GM23338 (cell line): Measurements from ENCODE around the gene QSOX1. TPM values are rescaled to one million over a fixed set of nuclear protein-coding genes. Genes with fewer than 3 reads are reported as not detected.

Experiments used
- ATAC-seq: fragments of 200-7000 bp; cut with Tn5 transposase; 3 replicates; pipeline ENCODE4 v1.9.1; 2020
- DNase-seq: peaks from one replicate; pipeline ENCODE4 v3.0.0-alpha.2; 2015; ENCODE audit warnings: low spot score
- H2AFZ ChIP-seq: fragments of 200-600 bp; sonication (generic); 2 replicates; pipeline ENCODE4 v1.8.0; 2016; ENCODE audit warnings: antibody characterized with exemption, mild to moderate bottlenecking, moderate library complexity
- H3F3A ChIP-seq: fragments of 200-600 bp; sonication (generic); replicated peaks from 2 replicates; pipeline ENCODE4 v1.8.0; 2017; ENCODE audit warnings: antibody characterized with exemption, mixed run types, low read depth
- H3K27ac ChIP-seq: fragments of 200-600 bp; sonication (generic); 2 replicates; pipeline ENCODE4 v1.6.1; 2016; ENCODE audit warnings: low read depth
- H3K27me3 ChIP-seq: fragments of 200-600 bp; sonication (generic); 2 replicates; pipeline ENCODE4 v1.8.0; 2016; ENCODE audit warnings: mild to moderate bottlenecking, mixed run types, moderate library complexity; ENCODE audit not compliant: insufficient read depth
- H3K36me3 ChIP-seq: fragments of 200-600 bp; sonication (generic); 2 replicates; pipeline ENCODE4 v1.8.0; 2016; ENCODE audit warnings: mild to moderate bottlenecking; ENCODE audit not compliant: insufficient read depth
- H3K4me1 ChIP-seq: fragments of 200-600 bp; sonication (generic); 2 replicates; pipeline ENCODE4 v1.8.0; 2016; ENCODE audit warnings: mild to moderate bottlenecking, moderate library complexity; ENCODE audit not compliant: insufficient read depth
- H3K4me2 ChIP-seq: fragments of 200-600 bp; sonication (generic); 2 replicates; pipeline ENCODE4 v1.7.1; 2017; ENCODE audit warnings: mixed run types
- H3K4me3 ChIP-seq: fragments of 200-600 bp; sonication (generic); 2 replicates; pipeline ENCODE4 v1.6.1; 2016; ENCODE audit warnings: mixed run types
- H3K79me2 ChIP-seq: fragments of 200-600 bp; sonication (generic); replicated peaks from 2 replicates; pipeline ENCODE4 v1.8.0; 2017; ENCODE audit warnings: mild to moderate bottlenecking; ENCODE audit not compliant: insufficient read depth
- H3K9me2 ChIP-seq: fragments of 200-600 bp; sonication (generic); 2 replicates; pipeline ENCODE4 v1.8.0; 2017; ENCODE audit not compliant: insufficient read depth
- H4K20me1 ChIP-seq: fragments of 200-600 bp; sonication (generic); replicated peaks from 2 replicates; pipeline ENCODE4 v1.8.0; 2017; ENCODE audit warnings: mild to moderate bottlenecking; ENCODE audit not compliant: insufficient read depth
- H3K27ac Mint-ChIP-seq: 2 replicates; pipeline ENCODE4 v1.8.0; 2020; ENCODE audit warnings: inconsistent platforms, mild to moderate bottlenecking, moderate library complexity, mixed read lengths
- H3K27me3 Mint-ChIP-seq: 3 replicates; pipeline ENCODE4 v1.8.0; 2022; ENCODE audit warnings: low read depth, mild to moderate bottlenecking, moderate library complexity, mixed read lengths, inconsistent platforms; ENCODE audit not compliant: insufficient read depth, poor library complexity
- H3K36me3 Mint-ChIP-seq: 3 replicates; pipeline ENCODE4 v1.8.0; 2021; ENCODE audit warnings: low read depth, mild to moderate bottlenecking, inconsistent platforms, moderate library complexity, mixed read lengths
- H3K4me1 Mint-ChIP-seq: 3 replicates; pipeline ENCODE4 v1.8.0; 2020; ENCODE audit warnings: mild to moderate bottlenecking, inconsistent platforms, mixed read lengths
- H3K4me3 Mint-ChIP-seq: 3 replicates; pipeline ENCODE4 v1.8.0; 2021; ENCODE audit warnings: moderate library complexity, mild to moderate bottlenecking, inconsistent platforms, mixed read lengths
- H3K9me3 Mint-ChIP-seq: 3 replicates; pipeline ENCODE4 v1.8.0; 2020; ENCODE audit warnings: moderate library complexity, mild to moderate bottlenecking, inconsistent platforms, mixed read lengths
- CREB1 ChIP-seq: fragments of 250-450 bp; sonication (Bioruptor Pico); IDR thresholded peaks from 2 replicates; pipeline ENCODE4 v1.5.0; 2020; ENCODE audit warnings: low read depth, mild to moderate bottlenecking, moderate library complexity
- CTCF ChIP-seq, 2 experiments: fragments of 200-600 bp in 1 of 2; sonication (generic) in 1 of 2; conservative IDR thresholded peaks; 2 replicates each; pipeline versions ENCODE4 v1.5.1 to v1.6.1; 2016 to 2017; ENCODE audit warnings: antibody characterized with exemption in 2 of 2, low read depth in 2 of 2, mild to moderate bottlenecking in 2 of 2, moderate library complexity in 1 of 2
- EZH2 ChIP-seq: fragments of 200-600 bp; sonication (generic); IDR thresholded peaks from one replicate; pipeline ENCODE4 v1.8.0; 2017; ENCODE audit warnings: antibody characterized with exemption, mild to moderate bottlenecking, low read depth; ENCODE audit not compliant: unreplicated experiment
- EZH2phosphoT487 ChIP-seq: fragments of 200-600 bp; sonication (generic); IDR thresholded peaks from one replicate; pipeline ENCODE4 v1.8.1; 2018; ENCODE audit warnings: antibody characterized with exemption; ENCODE audit not compliant: unreplicated experiment
- NANOG ChIP-seq: IDR thresholded peaks from 2 replicates; pipeline ENCODE4 v1.6.1; 2016; ENCODE audit warnings: antibody characterized with exemption, borderline replicate concordance
- POLR2AphosphoS5 ChIP-seq: IDR thresholded peaks from 2 replicates; pipeline ENCODE4 v1.6.1; 2016; ENCODE audit warnings: antibody characterized with exemption, low read depth
- STAT1 ChIP-seq: IDR thresholded peaks from one replicate; pipeline ENCODE4 v1.6.1; 2016; ENCODE audit warnings: antibody characterized with exemption; ENCODE audit not compliant: unreplicated experiment
- ZNF114 ChIP-seq: fragments of 250-450 bp; sonication (Bioruptor Pico); IDR thresholded peaks from 2 replicates; pipeline ENCODE4 v1.5.0; 2020; ENCODE audit warnings: mild to moderate bottlenecking, moderate library complexity
- ZNF331 ChIP-seq: fragments of 250-450 bp; sonication (Bioruptor Pico); IDR thresholded peaks from 2 replicates; pipeline ENCODE4 v1.5.0; 2020; ENCODE audit warnings: low read depth, mild to moderate bottlenecking, moderate library complexity
- polyA plus RNA-seq: library from polyadenylated mRNA; unstranded; fragments of >200 nt; fragmentation: Nextera tagmentation; extraction: Ambion mirVana; gene quantifications from 2 replicates; pipeline ENCODE4 v1.2.1, GENCODE V29; 2016
- total RNA-seq: library from RNA; depleted of rRNA; stranded (reverse); fragments of >200 nt; shearing (Covaris generic); gene quantifications from 2 replicates; pipeline ENCODE4 v1.2.3, GENCODE V29; 2014
- TF ChIP-seq, protein P1 (sequence below): fragments of 250-450 bp; sonication (Bioruptor Pico); IDR thresholded peaks from 2 replicates; pipeline ENCODE4 v1.5.0; 2020; ENCODE audit warnings: mild to moderate bottlenecking, moderate library complexity
- TF ChIP-seq, protein P2 (sequence below): IDR thresholded peaks from 2 replicates; pipeline ENCODE4 v1.6.1; 2016; ENCODE audit warnings: antibody characterized with exemption

QSOX1 gene
- total and polyA plus RNA-seq, 2 experiments from 2014 or later, result 47.8 to 119 TPM

DNA sequence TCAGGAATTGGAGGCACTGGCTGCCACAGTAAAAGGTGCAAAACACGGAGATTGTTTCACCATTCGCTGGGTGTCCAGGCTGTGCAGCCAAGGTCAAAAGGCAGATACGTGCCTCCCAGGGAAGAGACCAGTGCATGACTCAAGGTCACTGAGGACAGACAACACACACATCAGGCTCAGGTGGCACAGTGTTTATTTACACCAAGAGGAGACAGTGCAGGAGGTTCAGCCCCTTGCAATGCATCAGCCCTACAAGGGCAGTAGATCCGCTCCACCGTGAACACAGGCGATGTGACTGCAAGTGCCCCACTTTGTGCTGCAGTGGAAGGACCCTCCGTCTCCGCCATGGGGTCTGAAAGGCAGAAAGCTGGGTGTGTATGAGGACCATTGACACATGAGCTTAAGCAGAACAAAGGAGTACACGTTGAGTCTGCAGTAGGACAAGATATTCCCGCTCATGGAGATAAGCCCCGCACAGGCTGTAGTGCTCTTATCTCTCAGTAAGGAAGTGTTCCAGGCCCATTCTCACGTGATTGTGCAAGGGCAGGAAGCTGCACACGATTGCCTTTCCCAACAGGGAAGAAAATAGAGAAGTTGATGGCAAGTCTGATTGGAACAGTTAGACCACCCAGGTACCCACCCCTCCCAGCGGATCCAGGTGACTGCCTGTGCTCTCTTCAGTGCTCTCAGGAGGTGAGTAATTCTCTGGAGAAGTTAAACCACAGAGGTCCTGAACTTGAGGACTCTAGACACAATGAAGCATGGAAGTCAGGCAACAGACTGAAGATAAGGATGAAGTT, 37.5 kb upstream of the QSOX1 start:
- Histone ChIP-seq H4K20me1 (no peaks in the 10 kb centered on the region; the same call in 1 of the 2 replicates), H3K4me3 (no peak overlapping the region), H3K79me2 (no peaks in the 10 kb centered on the region), H3K27ac (no peak overlapping the region), H3K9me2 (no peaks in the 10 kb centered on the region), H3K4me2 (no peak overlapping the region), H2AFZ (no peak overlapping the region), H3K27me3 (no peaks in the 10 kb centered on the region), H3K4me1 (no peaks in the 10 kb centered on the region), H3K36me3 (no peaks in the 10 kb centered on the region), H3F3A (no peaks in the 10 kb centered on the region)
- Mint-ChIP-seq H3K9me3 (no peaks in the 10 kb centered on the region), H3K27ac (no peak overlapping the region), H3K4me3 (no peak overlapping the region), H3K27me3 (no peaks in the 10 kb centered on the region), H3K4me1 (no peaks in the 10 kb centered on the region), H3K36me3 (no peaks in the 10 kb centered on the region)
- DNase-seq (no peak), ATAC-seq (no peak; the same call in 2 of the 3 replicates)
- TF ChIP-seq, protein P1, sequence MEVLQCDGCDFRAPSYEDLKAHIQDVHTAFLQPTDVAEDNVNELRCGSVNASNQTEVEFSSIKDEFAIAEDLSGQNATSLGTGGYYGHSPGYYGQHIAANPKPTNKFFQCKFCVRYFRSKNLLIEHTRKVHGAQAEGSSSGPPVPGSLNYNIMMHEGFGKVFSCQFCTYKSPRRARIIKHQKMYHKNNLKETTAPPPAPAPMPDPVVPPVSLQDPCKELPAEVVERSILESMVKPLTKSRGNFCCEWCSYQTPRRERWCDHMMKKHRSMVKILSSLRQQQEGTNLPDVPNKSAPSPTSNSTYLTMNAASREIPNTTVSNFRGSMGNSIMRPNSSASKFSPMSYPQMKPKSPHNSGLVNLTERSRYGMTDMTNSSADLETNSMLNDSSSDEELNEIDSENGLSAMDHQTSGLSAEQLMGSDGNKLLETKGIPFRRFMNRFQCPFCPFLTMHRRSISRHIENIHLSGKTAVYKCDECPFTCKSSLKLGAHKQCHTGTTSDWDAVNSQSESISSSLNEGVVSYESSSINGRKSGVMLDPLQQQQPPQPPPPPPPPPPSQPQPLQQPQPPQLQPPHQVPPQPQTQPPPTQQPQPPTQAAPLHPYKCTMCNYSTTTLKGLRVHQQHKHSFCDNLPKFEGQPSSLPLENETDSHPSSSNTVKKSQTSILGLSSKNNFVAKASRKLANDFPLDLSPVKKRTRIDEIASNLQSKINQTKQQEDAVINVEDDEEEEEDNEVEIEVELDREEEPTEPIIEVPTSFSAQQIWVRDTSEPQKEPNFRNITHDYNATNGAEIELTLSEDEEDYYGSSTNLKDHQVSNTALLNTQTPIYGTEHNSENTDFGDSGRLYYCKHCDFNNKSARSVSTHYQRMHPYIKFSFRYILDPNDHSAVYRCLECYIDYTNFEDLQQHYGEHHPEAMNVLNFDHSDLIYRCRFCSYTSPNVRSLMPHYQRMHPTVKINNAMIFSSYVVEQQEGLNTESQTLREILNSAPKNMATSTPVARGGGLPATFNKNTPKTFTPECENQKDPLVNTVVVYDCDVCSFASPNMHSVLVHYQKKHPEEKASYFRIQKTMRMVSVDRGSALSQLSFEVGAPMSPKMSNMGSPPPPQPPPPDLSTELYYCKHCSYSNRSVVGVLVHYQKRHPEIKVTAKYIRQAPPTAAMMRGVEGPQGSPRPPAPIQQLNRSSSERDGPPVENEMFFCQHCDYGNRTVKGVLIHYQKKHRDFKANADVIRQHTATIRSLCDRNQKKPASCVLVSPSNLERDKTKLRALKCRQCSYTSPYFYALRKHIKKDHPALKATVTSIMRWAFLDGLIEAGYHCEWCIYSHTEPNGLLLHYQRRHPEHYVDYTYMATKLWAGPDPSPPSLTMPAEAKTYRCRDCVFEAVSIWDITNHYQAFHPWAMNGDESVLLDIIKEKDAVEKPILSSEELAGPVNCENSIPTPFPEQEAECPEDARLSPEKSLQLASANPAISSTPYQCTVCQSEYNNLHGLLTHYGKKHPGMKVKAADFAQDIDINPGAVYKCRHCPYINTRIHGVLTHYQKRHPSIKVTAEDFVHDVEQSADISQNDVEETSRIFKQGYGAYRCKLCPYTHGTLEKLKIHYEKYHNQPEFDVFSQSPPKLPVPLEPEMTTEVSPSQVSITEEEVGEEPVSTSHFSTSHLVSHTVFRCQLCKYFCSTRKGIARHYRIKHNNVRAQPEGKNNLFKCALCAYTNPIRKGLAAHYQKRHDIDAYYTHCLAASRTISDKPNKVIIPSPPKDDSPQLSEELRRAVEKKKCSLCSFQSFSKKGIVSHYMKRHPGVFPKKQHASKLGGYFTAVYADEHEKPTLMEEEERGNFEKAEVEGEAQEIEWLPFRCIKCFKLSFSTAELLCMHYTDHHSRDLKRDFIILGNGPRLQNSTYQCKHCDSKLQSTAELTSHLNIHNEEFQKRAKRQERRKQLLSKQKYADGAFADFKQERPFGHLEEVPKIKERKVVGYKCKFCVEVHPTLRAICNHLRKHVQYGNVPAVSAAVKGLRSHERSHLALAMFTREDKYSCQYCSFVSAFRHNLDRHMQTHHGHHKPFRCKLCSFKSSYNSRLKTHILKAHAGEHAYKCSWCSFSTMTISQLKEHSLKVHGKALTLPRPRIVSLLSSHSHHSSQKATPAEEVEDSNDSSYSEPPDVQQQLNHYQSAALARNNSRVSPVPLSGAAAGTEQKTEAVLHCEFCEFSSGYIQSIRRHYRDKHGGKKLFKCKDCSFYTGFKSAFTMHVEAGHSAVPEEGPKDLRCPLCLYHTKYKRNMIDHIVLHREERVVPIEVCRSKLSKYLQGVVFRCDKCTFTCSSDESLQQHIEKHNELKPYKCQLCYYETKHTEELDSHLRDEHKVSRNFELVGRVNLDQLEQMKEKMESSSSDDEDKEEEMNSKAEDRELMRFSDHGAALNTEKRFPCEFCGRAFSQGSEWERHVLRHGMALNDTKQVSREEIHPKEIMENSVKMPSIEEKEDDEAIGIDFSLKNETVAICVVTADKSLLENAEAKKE (CRISPR knock-in tag), result no peak
- TF ChIP-seq POLR2AphosphoS5 (no peak), CTCF (conservative IDR thresholded peaks at IDR 0.05; ENCODE audit: low read depth in 2 of 2) (no peak), NANOG (no peak), EZH2 (no peak), ZNF331 (CRISPR knock-in tag) (no peak), ZNF114 (no peak), EZH2phosphoT487 (no peak), CREB1 (no peak), STAT1 (no peak)
- TF ChIP-seq, protein P2, sequence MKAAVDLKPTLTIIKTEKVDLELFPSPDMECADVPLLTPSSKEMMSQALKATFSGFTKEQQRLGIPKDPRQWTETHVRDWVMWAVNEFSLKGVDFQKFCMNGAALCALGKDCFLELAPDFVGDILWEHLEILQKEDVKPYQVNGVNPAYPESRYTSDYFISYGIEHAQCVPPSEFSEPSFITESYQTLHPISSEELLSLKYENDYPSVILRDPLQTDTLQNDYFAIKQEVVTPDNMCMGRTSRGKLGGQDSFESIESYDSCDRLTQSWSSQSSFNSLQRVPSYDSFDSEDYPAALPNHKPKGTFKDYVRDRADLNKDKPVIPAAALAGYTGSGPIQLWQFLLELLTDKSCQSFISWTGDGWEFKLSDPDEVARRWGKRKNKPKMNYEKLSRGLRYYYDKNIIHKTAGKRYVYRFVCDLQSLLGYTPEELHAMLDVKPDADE, result no peak
